ENCODE measurements around the gene OR2L3.

Gene OR2L3, protein sequence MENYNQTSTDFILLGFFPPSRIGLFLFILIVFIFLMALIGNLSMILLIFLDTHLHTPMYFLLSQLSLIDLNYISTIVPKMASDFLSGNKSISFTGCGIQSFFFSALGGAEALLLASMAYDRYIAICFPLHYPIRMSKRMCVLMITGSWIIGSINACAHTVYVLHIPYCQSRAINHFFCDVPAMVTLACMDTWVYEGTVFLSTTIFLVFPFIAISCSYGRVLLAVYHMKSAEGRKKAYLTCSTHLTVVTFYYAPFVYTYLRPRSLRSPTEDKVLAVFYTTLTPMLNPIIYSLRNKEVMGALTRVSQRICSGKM
- total RNA-seq, result 0 reads per million in 9 experiments

DNA sequence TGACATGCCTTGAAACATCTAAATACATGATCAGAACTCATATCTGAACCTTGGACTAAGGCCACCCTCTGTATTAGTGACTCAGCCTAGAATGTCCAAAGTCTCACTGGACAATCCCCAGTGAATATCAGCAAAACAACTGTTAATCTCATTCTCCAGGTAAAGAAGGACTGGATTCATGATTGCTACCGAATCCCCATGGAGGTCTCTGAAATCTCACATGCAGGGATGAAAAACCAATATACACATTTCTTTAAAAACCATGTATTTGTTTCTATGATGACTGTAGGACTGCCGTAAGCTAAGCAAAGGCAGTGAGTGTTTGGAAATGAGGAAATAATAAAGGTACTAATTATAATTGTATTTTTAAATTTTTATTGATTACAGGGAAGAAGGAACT, at the start of gene OR2L3:
Gene OR2L3, plus strand, starts transcription at position 301 of the 400 bp plus-strand sequence. CDS start 13,846 bp downstream, outside the sequence.
- no peaks in the 10 kb centered on the region for H3K4me1 Mint-ChIP-seq (ENCODE audit: low read depth in 2 of 2)
- DNase-seq, result no peak
- H3K27me3 Mint-ChIP-seq, result no peaks in the 10 kb centered on the region
- no peak within 1 kb of the TSS for H3K4me3 Mint-ChIP-seq
- no peak within 1 kb of the TSS for H3K27ac Mint-ChIP-seq
- H3K9me3 Mint-ChIP-seq, result peaks cover 0 to 11% of the 10 kb centered on the region in 2 donors
- ATAC-seq (replicated peaks), result no peak
- H3K36me3 Mint-ChIP-seq (ENCODE audit: insufficient read depth), result no peaks in the 10 kb centered on the region

DNA sequence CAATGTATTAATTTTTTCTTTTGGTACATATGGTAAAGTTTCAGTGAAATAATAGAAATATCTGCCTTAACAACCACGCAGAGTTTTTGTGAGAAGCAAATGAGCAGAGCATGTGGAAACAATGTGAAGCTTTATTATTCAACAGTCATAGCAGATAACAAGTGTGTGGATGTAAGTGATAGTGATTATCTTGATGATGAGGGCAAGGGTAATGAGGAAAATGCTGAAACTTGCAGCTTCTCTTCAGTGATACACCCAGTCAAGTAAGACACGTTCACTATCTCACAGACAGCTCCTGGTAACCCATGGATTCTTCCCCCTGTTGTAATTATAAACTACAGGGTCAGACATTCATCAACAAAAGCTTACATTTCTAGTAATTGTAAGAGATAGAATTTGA, 47.8 kb upstream of the OR2L3 start:
- Mint-ChIP-seq H3K27me3 (no peaks in the 10 kb centered on the region), H3K36me3 (ENCODE audit: insufficient read depth) (no peaks in the 10 kb centered on the region), H3K9me3 (peaks cover 14 to 18% of the 10 kb centered on the region in 2 donors), H3K4me3 (no peak overlapping the region), H3K27ac (no peak overlapping the region), H3K4me1 (ENCODE audit: low read depth in 2 of 2) (no peaks in the 10 kb centered on the region)
- DNase-seq, result no peak
- ATAC-seq (replicated peaks), result no peak

DNA sequence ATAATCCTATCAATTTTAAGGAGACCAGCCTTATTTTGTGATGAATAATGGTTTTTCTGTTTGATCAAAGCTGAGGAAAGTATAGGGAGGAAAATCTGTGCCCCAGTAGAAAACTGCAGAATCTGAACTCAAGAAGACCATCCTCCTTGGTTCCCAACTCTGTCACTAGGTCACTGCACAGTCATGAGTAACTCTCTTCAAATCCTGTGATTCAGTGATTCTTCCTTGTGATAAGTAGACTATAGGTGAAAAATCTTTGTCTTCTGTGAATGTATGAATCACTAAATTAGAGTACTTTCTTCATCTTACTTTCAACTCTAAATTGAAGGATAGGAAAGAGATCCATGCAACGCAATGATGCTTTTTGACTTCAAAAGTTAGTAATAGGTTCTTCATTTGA, 46.5 kb upstream of the OR2L3 start:
- Mint-ChIP-seq H3K27ac (no peak overlapping the region), H3K4me1 (ENCODE audit: low read depth in 2 of 2) (no peaks in the 10 kb centered on the region), H3K4me3 (no peak overlapping the region), H3K36me3 (ENCODE audit: insufficient read depth) (no peaks in the 10 kb centered on the region), H3K27me3 (no peaks in the 10 kb centered on the region), H3K9me3 (peaks cover 13 to 15% of the 10 kb centered on the region in 2 donors)
- DNase-seq (no peak), ATAC-seq (replicated peaks) (no peak)

DNA sequence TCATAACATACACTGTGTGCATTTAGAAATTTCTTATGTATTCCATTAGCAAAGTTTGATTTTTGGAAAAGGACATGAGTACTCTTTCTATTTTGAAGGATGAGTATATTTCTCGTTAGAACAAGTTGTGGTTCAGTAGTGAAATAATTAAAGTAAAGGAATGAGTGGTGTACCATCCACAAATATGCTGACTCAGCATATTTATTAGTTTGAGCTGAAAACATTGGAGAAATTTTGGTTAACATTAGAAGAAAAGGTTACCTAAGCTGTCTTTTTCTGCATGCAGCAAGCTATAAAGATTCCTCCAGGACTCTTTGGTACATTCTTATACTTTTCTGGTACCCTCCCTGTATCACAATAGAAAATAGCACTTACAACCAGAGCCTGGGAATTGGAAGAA, 38.9 kb upstream of the OR2L3 start:
- no peak for ATAC-seq (replicated peaks)
- Mint-ChIP-seq H3K27me3 (no peaks in the 10 kb centered on the region), H3K36me3 (ENCODE audit: insufficient read depth) (no peaks in the 10 kb centered on the region), H3K27ac (no peak overlapping the region), H3K4me3 (no peak overlapping the region), H3K9me3 (peaks cover 21 to 33% of the 10 kb centered on the region in 2 donors), H3K4me1 (ENCODE audit: low read depth in 2 of 2) (no peaks in the 10 kb centered on the region)
- DNase-seq, result no peak

DNA sequence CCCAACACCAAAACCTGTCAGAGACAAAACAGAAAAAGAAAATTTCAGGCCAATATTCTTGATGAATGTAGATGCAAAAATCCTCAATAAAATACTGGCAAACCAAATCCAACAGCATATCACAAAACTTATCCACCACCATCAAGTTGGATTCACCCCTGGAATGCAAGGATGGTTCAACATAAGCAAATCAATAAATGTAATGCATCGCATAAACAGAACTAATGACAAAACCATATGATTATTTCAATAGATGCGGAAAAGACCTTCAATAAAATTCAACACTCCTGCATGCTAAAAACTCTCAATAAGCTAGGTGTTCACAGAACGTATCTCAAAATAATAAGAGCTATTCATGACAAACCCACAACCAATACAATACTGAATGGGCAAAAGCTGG, 37.0 kb upstream of the OR2L3 start:
- no peak overlapping the region for H3K27ac Mint-ChIP-seq
- no peak overlapping the region for H3K4me3 Mint-ChIP-seq
- H3K27me3 Mint-ChIP-seq, result no peaks in the 10 kb centered on the region
- H3K9me3 Mint-ChIP-seq, result peaks cover 12 to 26% of the 10 kb centered on the region in 2 donors
- no peak for ATAC-seq (replicated peaks)
- no peaks in the 10 kb centered on the region for H3K36me3 Mint-ChIP-seq (ENCODE audit: insufficient read depth)
- H3K4me1 Mint-ChIP-seq (ENCODE audit: low read depth in 2 of 2), result no peaks in the 10 kb centered on the region
- no peak for DNase-seq

DNA sequence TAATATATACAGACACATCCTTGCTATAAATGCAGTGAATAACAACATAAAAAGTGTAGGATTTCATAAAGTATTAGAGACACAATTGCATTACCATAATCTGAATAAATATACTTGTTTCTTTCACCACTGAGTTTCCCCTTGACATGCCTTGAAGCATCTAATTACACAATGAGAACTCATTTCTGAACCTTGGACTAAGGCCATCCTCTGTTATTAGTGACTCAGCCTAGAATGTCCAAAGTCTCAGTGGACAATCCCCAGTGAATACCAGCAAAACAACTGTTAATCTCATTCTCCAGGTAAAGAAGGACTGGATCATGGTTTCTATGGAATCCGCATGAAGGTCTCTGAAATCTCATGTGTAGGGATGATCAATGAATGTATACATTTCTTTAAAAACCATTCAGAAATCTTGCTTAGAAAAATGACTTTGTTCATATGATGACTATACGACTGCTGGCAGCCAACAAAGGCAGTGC, 33.4 kb upstream of the OR2L3 start, which contains the start of gene OR2L5:
Gene OR2L5, plus strand, starts transcription at position 432 of the 482 bp plus-strand sequence. CDS start 8,288 bp downstream, outside the sequence.
- Mint-ChIP-seq H3K9me3 (peaks cover 12 to 26% of the 10 kb centered on the region in 2 donors), H3K27ac (no peak within 1 kb of the TSS), H3K27me3 (no peaks in the 10 kb centered on the region), H3K4me1 (ENCODE audit: low read depth in 2 of 2) (no peaks in the 10 kb centered on the region), H3K36me3 (ENCODE audit: insufficient read depth) (no peaks in the 10 kb centered on the region), H3K4me3 (no peak within 1 kb of the TSS)
- DNase-seq, result no peak
- no peak for ATAC-seq (replicated peaks)

DNA sequence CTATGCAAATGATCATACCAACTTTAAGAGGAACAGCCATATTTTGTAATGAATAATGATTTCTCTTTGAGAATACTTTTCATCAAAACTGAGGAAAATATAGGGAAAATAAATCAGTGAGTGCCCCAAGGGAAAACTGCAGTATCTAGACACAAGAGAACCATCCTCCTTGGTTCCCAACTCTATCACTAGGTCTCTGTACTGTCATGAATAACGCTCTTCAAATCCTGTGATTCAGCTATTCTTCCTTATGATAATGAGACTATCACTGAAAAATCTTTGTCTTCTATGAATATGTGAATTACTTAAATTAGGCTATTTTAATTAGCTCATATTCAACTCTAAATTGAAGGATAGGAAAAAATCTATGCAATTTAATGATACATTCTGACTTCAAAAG, 30.8 kb upstream of the OR2L3 start:
- no peaks in the 10 kb centered on the region for H3K36me3 Mint-ChIP-seq (ENCODE audit: insufficient read depth)
- no peak overlapping the region for H3K27ac Mint-ChIP-seq
- no peak for DNase-seq
- H3K4me3 Mint-ChIP-seq, result no peak overlapping the region
- no peaks in the 10 kb centered on the region for H3K4me1 Mint-ChIP-seq (ENCODE audit: low read depth in 2 of 2)
- no peaks in the 10 kb centered on the region for H3K27me3 Mint-ChIP-seq
- peaks cover 3 to 8% of the 10 kb centered on the region in 2 donors for H3K9me3 Mint-ChIP-seq
- ATAC-seq (replicated peaks), result no peak

DNA sequence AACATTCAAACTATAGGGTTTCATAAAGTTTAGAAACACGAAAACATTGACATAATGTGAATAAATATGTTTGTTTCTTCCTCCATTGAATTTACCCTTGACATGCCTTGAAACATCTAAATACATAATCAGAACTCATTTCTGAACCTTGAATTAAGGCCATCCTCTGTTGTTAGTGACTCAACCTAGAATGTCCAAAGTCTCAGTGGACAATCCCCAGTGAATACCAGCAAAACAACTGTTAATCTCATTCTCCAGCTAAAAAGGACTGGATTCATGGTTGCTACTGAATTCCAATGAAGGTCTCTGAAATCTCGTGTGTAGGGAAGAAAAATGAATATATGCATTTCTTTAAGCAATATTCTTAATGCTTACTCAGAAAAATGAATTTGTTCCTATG, 16.9 kb upstream of the OR2L3 start, which contains the start of gene OR2L2:
Gene OR2L2, plus strand, starts transcription at position 301 of the 400 bp plus-strand sequence. CDS start 8,198 bp downstream, outside the sequence.
- DNase-seq (no peak), ATAC-seq (replicated peaks) (no peak)
- Mint-ChIP-seq H3K36me3 (ENCODE audit: insufficient read depth) (no peaks in the 10 kb centered on the region), H3K27ac (no peak within 1 kb of the TSS), H3K27me3 (no peaks in the 10 kb centered on the region), H3K4me1 (ENCODE audit: low read depth in 2 of 2) (no peaks in the 10 kb centered on the region), H3K9me3 (peaks cover 8 to 14% of the 10 kb centered on the region in 2 donors), H3K4me3 (no peak within 1 kb of the TSS)

DNA sequence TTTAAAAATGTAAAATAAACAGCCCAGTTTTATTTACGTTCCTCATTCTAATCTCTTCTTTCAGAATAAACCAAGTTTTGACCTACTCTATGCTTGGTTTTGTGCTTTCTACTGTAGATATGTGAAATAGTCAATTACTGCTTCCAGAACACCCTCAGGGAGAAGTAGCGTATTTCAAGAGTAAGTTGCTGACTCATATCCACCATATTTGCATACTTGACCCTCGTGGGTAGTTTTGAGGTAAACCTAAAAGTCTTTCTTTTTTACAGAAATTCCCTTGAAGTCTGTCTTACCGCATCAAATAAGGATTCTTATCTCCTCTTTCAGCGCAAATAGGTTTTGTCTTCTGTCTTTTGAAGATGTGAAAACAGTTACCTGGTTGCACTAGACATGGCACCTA, 1.4 kb upstream of the OR2L3 start:
- Mint-ChIP-seq H3K9me3 (peaks cover 0 to 14% of the 10 kb centered on the region in 2 donors), H3K36me3 (ENCODE audit: insufficient read depth) (no peaks in the 10 kb centered on the region), H3K27ac (no peak overlapping the region)

DNA sequence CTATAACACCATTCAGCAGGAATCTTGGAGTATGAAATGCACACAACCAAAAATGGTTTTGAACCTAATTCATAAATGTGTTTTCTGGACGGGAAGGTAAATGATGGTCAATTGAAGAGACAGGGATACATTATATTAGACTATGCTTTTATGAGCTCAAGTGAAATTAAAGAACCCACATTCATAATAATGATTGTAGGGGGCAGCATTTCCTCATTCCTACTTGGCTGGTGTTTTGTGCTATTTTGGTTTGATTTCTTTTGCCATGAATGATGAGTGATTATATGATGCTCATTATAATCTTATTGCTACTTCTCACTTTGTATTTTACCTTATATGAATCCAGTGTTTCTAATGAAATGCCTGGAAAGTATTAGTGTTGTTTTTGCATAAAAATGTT, 372 bp downstream of the OR2L3 start:
- Mint-ChIP-seq H3K4me3 (no peak overlapping the region), H3K27ac (no peak overlapping the region), H3K36me3 (ENCODE audit: insufficient read depth) (no peaks in the 10 kb centered on the region), H3K4me1 (ENCODE audit: low read depth in 2 of 2) (no peaks in the 10 kb centered on the region), H3K9me3 (peaks cover 0 to 11% of the 10 kb centered on the region in 2 donors), H3K27me3 (no peaks in the 10 kb centered on the region)
- ATAC-seq (replicated peaks) (no peak), DNase-seq (no peak)

More for the DNA sequence above, 1.4 kb upstream of the OR2L3 start:
- ATAC-seq (replicated peaks), result no peak
- Mint-ChIP-seq H3K4me1 (ENCODE audit: low read depth in 2 of 2) (no peaks in the 10 kb centered on the region), H3K4me3 (no peak overlapping the region), H3K27me3 (no peaks in the 10 kb centered on the region)
- no peak for DNase-seq

DNA sequence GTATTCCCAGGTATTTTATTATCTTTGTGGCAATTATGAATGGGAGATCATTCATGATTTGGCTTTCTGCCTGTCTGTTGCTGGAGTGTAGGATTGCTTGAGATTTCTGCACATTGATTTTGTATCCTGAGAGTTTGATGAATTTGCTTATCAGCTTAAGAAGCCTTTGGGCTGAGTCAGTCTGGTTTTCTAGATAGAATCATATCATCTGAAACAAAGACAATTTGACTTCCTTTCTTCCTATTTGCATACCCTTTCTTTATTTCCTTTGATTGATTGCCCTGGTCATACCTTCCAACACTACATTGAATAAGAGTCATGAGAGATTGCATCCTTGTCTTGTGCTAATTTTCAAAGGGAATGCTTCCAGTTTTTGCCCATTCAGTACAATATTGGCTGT, 8.0 kb downstream of the OR2L3 start:
- Mint-ChIP-seq H3K27me3 (no peaks in the 10 kb centered on the region), H3K36me3 (ENCODE audit: insufficient read depth) (no peaks in the 10 kb centered on the region), H3K9me3 (peaks cover 8 to 11% of the 10 kb centered on the region in 2 donors), H3K4me3 (no peak overlapping the region), H3K4me1 (ENCODE audit: low read depth in 2 of 2) (no peaks in the 10 kb centered on the region), H3K27ac (no peak overlapping the region)
- ATAC-seq (replicated peaks) (no peak), DNase-seq (no peak)

DNA sequence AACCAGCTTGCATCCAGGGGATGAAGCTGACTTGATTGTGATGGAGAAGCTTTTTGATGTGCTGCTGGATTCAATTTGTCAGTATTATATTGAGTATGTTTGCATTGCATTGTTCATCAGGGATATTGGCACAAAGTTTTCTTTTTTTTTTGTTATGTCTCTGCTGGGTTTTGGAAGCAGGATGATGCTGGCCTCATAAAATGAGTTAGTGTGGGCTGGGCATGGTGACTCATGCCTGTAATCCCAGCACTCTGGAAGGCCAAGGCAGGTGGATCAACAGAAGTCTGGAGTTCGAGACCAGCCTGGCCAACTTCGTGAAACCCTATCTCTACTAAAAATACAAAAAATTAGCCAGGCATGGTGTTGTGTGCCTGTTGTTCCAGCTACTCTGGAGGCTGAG, 8.6 kb downstream of the OR2L3 start:
- H3K27ac Mint-ChIP-seq, result no peak overlapping the region
- no peaks in the 10 kb centered on the region for H3K36me3 Mint-ChIP-seq (ENCODE audit: insufficient read depth)
- H3K9me3 Mint-ChIP-seq, result peaks cover 8 to 11% of the 10 kb centered on the region in 2 donors
- H3K27me3 Mint-ChIP-seq, result no peaks in the 10 kb centered on the region
- ATAC-seq (replicated peaks) (no peak), DNase-seq (no peak)
- no peak overlapping the region for H3K4me3 Mint-ChIP-seq
- H3K4me1 Mint-ChIP-seq (ENCODE audit: low read depth in 2 of 2), result no peaks in the 10 kb centered on the region

DNA sequence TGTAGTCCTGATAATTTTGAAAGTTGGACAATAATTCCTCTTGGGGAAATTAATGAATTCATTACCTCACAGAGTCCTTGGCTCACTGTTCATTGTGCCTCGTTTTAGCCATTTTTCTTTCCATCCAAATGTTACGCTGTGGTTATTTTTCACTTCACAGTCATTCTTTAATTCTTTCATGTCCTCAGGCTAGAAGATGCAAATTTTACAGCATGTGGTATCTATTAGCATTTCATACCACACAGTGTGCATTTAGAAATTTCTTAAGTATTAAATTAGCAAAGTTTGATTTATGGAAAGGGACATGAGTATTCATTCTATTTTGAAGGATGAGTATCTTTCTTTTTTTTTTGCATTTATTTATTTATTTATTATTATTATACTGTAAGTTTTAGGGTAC, 18.4 kb downstream of the OR2L3 start:
- Mint-ChIP-seq H3K27ac (no peak overlapping the region), H3K27me3 (no peaks in the 10 kb centered on the region), H3K4me3 (no peak overlapping the region), H3K4me1 (ENCODE audit: low read depth in 2 of 2) (no peaks in the 10 kb centered on the region), H3K9me3 (peaks cover 3 to 7% of the 10 kb centered on the region in 2 donors), H3K36me3 (ENCODE audit: insufficient read depth) (no peaks in the 10 kb centered on the region)
- ATAC-seq (replicated peaks), result no peak
- no peak for DNase-seq

DNA sequence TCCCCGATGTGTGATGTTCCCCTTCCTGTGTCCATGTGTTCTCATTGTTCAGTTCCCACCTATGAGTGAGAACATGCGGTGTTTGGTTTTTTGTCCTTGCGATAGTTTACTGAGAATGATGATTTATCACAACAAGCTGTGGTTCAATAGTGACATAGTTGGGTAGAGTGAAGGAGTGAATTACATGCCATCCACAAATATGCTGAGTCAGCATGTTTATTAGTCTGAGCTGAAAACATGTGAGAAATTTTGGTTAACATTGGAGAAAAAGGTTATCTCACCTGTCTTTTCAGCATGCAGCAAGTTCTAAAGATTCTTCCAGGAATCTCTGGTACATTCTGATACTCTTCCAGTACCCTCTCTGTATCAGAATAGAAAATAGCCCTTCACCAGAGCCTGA, 19.0 kb downstream of the OR2L3 start:
- no peaks in the 10 kb centered on the region for H3K36me3 Mint-ChIP-seq (ENCODE audit: insufficient read depth)
- no peak overlapping the region for H3K27ac Mint-ChIP-seq
- no peaks in the 10 kb centered on the region for H3K4me1 Mint-ChIP-seq (ENCODE audit: low read depth in 2 of 2)
- no peaks in the 10 kb centered on the region for H3K27me3 Mint-ChIP-seq
- ATAC-seq (replicated peaks), result no peak
- peaks cover 7 to 12% of the 10 kb centered on the region in 2 donors for H3K9me3 Mint-ChIP-seq
- H3K4me3 Mint-ChIP-seq, result no peak overlapping the region
- DNase-seq, result no peak
